Measurements from ENCODE around the gene TEDDM1. TPM values are rescaled to one million over a fixed set of nuclear protein-coding genes. Genes with fewer than 3 reads are reported as not detected.

TEDDM1 gene
- total RNA-seq, 1 donor from 2014 or later: not detected

DNA sequence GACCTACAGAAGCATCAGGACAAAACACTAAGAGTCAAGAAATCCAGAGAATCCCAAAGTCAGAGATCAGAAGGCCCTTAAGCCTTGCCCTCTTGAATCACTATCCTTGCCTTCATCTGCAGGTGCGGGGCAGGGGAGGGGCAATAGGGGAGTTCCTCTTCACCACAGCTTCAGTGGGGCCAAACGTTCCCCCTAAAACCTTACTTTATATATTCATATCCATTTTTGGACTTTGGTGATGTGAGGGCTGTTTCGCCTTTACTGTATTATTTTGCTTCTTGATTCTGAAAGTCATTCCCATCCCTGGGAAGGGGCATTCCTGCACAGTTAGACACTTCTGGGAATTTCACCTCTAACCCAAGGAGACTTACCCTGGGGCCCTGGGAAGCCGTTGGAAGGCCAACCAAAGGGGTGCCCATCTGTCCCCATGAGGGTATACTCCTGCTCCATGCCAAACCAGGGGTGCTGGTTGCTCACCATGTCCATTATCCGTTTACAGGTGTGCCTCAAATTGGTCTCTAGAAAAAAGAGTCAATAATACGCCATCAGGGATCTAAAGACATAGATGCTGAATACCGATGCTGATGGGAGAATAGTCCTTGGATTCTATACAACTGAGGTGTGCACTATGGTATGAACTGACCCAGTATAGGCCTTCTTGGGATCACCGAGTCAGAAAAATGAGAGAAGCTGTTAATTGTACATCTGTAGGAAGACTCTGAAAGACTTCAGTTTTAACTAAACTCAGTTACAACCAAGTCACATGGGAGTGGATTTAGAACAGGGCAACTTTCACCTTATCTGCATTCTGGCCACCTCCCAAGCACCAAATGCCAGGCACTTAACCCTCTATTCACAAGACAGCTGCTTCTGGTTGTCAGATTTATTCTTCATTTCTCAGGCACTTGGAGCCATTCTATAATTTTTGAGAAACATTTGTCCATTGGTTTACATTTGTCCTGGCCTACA lies 14.3 kb downstream of the TEDDM1 start:
- Mint-ChIP-seq H3K4me3 (no peak overlapping the region), H3K27me3 (no peaks in the 10 kb centered on the region), H3K4me1 (peaks cover 21% of the 10 kb centered on the region), H3K9me3 (no peaks in the 10 kb centered on the region), H3K36me3 (ENCODE audit: low read depth) (peaks cover 51% of the 10 kb centered on the region), H3K27ac (no peak overlapping the region)
- intact Hi-C loops (cut with micrococcal nuclease): no loop called here
- ChIA-PET CTCF (interaction anchor here (1.6 kb wide), 1 partner anchor 10 kb away, joined by 3 read pairs; no protein-coding TSS in a partner anchor), POLR2A (no interaction called here)
- DNase-seq (no peak), ATAC-seq (ENCODE audit: low read depth) (no peak)
- TF ChIP-seq, protein P1, sequence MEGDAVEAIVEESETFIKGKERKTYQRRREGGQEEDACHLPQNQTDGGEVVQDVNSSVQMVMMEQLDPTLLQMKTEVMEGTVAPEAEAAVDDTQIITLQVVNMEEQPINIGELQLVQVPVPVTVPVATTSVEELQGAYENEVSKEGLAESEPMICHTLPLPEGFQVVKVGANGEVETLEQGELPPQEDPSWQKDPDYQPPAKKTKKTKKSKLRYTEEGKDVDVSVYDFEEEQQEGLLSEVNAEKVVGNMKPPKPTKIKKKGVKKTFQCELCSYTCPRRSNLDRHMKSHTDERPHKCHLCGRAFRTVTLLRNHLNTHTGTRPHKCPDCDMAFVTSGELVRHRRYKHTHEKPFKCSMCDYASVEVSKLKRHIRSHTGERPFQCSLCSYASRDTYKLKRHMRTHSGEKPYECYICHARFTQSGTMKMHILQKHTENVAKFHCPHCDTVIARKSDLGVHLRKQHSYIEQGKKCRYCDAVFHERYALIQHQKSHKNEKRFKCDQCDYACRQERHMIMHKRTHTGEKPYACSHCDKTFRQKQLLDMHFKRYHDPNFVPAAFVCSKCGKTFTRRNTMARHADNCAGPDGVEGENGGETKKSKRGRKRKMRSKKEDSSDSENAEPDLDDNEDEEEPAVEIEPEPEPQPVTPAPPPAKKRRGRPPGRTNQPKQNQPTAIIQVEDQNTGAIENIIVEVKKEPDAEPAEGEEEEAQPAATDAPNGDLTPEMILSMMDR (IDR thresholded peaks at IDR 0.05): no peak

DNA sequence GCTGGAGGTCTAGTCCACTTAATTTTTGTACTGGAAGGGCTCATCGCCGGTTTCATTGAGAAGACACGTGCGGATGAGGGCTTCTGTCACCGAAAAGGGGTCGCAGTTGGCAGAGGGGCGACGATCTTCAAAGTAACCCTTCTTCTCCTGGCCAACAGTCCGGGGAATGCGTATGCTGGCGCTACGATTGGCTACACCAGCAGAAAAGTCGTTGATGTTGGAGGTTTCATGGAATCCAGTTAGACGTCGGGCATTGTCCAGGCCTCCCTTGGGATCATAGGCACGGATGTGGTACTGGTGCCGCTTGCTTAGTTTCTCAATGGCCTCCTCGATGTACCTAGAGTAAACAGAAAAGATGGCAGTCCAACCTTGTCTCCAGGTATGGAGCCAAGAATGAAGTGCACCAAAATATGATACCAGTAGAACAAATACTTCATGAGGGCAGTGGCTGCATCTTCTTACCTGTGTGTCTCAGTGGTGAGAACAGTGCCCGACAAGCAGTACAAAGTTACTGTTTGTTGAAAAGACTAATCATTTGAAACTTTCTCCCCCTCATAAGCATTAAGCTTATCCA lies 16.0 kb downstream of the TEDDM1 start:
- POLR2A ChIA-PET: no interaction called here
- CTCF ChIA-PET: no interaction called here
- H3K4me3 Mint-ChIP-seq: no peak overlapping the region

DNA sequence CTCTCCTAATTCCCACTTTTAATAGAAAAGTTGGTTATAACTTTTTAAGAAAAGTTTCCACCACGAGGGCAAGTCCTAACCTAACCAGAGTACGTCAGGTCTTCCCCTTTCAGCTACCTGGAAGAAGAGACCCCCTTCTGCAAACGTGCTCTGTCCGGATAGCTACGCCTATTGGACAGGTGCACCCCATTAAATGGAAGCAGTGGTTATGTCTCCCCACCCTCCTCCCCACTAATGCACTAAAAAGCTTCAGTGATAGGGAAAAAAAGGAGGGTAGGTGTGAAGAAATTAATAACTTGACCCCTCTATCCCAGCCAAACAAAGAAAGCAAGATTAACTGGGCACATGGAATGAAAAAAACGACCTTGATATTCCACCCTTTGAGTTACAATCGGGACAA lies 16.5 kb downstream of the TEDDM1 start:
- TF ChIP-seq, protein P1 (IDR thresholded peaks at IDR 0.05): no peak
- peaks cover 48% of the 10 kb centered on the region for H3K36me3 Mint-ChIP-seq (ENCODE audit: low read depth)
- intact Hi-C loops (cut with micrococcal nuclease): no loop called here
- H3K27ac Mint-ChIP-seq: no peak overlapping the region
- H3K4me1 Mint-ChIP-seq: peaks cover under 1% of the 10 kb centered on the region
- DNase-seq (no peak), ATAC-seq (ENCODE audit: low read depth) (no peak)
- ChIA-PET POLR2A (no interaction called here), CTCF (no interaction called here)
- H3K9me3 Mint-ChIP-seq: no peaks in the 10 kb centered on the region
- H3K27me3 Mint-ChIP-seq: no peaks in the 10 kb centered on the region
- no peak overlapping the region for H3K4me3 Mint-ChIP-seq

More for the DNA sequence above, 16.0 kb downstream of the TEDDM1 start:
- H3K27ac Mint-ChIP-seq: no peak overlapping the region
- H3K4me1 Mint-ChIP-seq: peaks cover 6% of the 10 kb centered on the region
- no peak for ATAC-seq (ENCODE audit: low read depth)
- H3K36me3 Mint-ChIP-seq (ENCODE audit: low read depth): peaks cover 48% of the 10 kb centered on the region
- TF ChIP-seq, protein P1 (IDR thresholded peaks at IDR 0.05): no peak
- H3K9me3 Mint-ChIP-seq: no peaks in the 10 kb centered on the region
- H3K27me3 Mint-ChIP-seq: no peaks in the 10 kb centered on the region
- intact Hi-C loops (cut with micrococcal nuclease): no loop called here
- DNase-seq: no peak

DNA sequence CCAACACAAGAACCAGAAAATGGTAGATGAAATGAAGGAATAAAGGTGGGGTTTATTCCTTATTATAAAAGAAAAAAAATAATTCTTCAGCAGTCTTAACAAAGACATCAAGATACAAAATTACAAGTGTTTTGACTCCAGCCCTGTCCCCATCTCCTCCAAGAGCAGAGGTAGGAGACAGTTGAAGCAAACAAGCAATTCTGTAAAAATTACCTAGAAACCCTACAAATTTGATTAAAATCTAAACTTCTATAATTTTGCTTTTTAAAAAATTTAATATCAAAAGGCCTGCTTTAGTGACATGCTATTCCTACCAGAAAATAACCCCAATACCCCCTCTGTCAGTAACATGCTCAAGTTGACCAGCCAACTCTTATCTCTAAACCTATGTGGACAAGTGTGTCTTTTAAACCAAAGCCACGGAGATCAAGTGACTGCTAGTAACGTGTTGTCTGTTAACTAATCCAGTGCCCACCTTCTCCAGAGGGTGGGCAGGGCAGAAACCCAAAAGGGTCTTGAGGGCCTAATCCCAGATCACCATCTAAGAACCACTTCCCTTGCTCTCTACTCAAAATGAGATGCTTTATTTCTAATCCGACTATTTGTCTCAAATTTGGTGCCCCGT lies 17.3 kb downstream of the TEDDM1 start:
- intact Hi-C loops (cut with micrococcal nuclease): no loop called here
- H3K9me3 Mint-ChIP-seq: no peaks in the 10 kb centered on the region
- TF ChIP-seq, protein P1 (IDR thresholded peaks at IDR 0.05): no peak
- peaks cover 46% of the 10 kb centered on the region for H3K36me3 Mint-ChIP-seq (ENCODE audit: low read depth)
- ATAC-seq (ENCODE audit: low read depth) (no peak), DNase-seq (no peak)
- H3K4me3 Mint-ChIP-seq: no peak overlapping the region
- ChIA-PET POLR2A (no interaction called here), CTCF (no interaction called here)
- H3K27ac Mint-ChIP-seq: no peak overlapping the region
- no peaks in the 10 kb centered on the region for H3K4me1 Mint-ChIP-seq
- no peaks in the 10 kb centered on the region for H3K27me3 Mint-ChIP-seq

Data from activated B cell treated with CpG ODN at 0.5 μM for 24 hours (primary cell).